SU-DHL-6 (cell line): ENCODE measurements around the gene TIE1.

Experiments
- EZH2phosphoT487 ChIP-seq: fragments of 200-600 bp; sonication (generic), shearing (Covaris generic); conservative IDR thresholded peaks from 2 replicates; pipeline ENCODE4 v1.6.1; 2018; ENCODE audit warnings: mild to moderate bottlenecking, antibody characterized with exemption, low read length, moderate library complexity, mixed read lengths
- TF ChIP-seq, protein P1 (sequence below): fragments of 200-600 bp; sonication (generic); IDR thresholded peaks from one replicate; pipeline ENCODE4 v1.5.1; 2017; ENCODE audit warnings: antibody characterized with exemption, mild to moderate bottlenecking, low read length, moderate library complexity; ENCODE audit not compliant: insufficient read depth, poor library complexity, severe bottlenecking

DNA sequence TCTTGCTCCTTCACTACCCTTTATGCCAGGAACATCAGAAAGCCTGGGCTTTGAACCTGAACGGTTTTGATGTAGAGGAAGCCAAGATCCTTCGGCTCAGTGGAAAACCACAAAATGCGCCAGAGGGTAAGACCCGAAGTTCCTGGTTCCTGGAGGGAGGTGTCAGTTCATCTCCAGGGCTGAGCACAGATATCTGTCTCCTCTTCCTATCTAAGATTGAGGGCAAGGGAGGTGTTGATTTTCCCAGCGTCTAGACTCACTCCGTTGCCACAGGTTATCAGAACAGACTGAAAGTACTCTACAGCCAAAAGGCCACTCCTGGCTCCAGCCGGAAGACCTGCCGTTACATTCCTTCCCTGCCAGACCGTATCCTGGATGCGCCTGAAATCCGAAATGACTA is 58.9 kb downstream of the TIE1 start:
- TF ChIP-seq, protein P1, sequence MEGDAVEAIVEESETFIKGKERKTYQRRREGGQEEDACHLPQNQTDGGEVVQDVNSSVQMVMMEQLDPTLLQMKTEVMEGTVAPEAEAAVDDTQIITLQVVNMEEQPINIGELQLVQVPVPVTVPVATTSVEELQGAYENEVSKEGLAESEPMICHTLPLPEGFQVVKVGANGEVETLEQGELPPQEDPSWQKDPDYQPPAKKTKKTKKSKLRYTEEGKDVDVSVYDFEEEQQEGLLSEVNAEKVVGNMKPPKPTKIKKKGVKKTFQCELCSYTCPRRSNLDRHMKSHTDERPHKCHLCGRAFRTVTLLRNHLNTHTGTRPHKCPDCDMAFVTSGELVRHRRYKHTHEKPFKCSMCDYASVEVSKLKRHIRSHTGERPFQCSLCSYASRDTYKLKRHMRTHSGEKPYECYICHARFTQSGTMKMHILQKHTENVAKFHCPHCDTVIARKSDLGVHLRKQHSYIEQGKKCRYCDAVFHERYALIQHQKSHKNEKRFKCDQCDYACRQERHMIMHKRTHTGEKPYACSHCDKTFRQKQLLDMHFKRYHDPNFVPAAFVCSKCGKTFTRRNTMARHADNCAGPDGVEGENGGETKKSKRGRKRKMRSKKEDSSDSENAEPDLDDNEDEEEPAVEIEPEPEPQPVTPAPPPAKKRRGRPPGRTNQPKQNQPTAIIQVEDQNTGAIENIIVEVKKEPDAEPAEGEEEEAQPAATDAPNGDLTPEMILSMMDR = no peak
- no peak for TF ChIP-seq EZH2phosphoT487
